Fibroblast of skin of scalp (primary cell): ENCODE measurements around the gene PUM2.

Experiments used
- DNase-seq: peaks from one replicate; pipeline ENCODE4 v3.0.0-alpha.2; 2013

Gene PUM2

DNA sequence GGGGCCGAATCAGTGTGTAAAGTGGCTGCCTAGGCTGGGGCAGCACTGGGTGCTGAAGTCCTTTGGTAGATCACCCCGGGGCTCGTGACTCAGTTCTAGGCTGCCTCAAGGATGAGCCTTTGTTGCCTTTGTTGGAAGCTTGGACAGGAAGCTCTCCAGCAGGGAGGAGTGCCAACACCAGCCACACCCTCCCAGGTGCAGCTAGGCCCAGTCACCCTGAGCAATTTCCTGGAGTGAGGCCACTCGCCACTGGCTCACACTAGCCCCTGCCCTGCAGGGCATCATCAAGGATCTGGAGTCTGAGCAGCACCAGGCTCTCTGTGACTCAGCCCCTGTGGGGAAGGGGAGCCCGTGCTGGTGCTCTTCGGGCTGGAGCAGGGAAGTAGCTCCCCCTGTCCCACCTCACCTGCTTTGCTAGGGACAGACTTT lies 119.0 kb downstream of the PUM2 start:
- peak; percentile 23 for DNase-seq

DNA sequence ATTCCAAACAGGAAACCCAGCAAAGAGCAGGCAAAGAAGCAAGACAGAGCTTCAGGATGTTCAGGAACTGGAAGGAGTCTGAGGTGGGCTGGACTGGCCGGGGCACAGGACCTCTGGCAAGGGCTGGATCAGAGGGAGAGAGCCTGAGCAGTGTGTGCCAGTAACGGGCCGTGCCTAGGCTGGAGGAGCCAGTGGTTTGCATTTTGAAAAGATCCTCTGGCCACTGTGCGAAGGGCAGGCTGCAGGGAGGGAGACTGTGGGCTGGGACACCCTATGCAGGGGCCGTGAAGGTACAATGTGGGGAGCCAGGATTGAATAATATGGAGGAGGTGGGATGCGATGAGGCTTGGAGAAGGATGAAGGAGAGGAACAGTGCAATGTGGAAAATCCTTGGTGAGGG lies 119.5 kb downstream of the PUM2 start:
- DNase-seq, result no peak

DNA sequence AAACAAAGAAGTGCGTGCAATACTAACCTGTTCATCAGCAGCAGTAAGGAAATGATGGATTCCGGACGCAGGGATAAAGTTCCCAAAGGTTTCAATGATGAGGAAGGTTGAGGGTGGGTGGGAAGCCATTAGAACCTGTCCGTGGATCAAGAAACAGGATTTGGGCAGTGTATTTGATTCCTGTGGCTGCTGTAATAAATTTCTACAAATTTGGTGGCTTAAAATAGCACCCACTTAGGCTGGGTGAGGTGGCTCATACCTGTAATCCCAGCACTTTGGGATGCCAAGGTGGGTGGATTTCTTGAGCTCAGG lies 120.6 kb downstream of the PUM2 start:
- DNase-seq, result no peak

DNA sequence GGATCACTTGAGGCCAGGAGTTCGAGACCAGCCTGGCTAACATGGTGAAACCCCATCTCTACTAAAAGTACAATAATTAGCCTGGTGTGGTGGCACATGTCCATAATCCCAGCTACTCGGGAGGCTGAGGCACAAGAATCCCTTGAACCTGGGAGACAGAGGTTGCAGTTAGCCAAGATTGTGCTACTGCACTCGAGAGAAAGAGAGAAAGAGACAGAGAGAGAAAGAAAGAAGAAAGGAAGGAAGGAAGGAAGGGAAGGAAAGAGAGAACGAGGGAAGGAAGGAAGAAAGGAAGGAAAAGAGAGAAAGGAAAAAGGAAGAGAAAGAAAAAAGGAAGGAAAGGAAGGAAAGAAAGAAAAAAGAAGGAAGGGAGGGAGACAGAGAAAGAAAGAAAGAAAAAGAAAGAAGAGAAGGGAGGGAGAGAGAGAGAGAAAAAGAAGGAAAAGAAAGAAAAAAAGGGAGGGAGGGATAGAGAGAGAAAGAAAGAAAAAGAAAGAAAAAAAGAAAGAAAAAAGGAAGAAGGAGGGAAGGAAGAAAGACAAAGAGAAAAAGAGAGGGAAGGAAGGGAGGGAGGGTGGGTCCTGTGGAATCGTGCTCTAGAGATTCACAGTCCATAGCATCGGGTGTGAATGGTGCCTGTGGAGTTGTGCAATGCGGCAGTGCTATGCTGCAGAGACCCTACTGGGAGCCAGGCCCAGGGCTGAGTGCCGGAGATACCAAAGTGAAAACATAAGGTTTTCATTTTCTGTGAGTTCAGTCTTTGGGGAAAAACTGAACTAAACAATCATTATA lies 121.1 kb downstream of the PUM2 start:
- DNase-seq, result peak; percentile 79

DNA sequence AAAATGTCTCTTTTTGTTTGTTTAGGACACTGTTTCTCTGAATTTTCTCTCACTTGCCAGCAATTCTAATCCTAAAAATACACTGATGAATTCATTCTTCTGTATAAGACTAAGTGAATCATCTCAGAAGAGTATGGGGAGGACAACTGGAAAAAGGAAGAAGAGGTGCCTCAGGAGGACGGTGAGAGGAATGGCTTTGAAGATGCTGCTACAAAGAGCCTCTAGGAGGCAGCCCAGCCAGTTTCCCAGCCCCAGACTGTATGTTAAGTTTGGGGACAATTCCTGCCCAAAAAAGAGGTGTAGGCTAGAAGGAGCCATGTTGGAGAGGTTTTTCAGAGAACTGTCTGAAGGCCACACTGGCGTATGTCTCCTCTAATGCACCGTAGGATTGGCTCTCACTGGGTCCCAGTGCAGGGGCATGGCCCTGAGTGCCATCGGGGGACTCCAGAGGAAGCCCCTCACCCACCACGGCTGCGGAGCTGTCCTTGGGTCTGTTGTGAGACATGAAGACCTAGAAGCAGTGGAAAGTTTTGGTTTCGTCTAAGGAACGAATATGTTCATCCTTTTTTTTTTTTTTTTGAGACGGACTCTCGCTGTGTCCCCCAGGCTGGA lies 122.6 kb downstream of the PUM2 start:
- DNase-seq, result no peak

DNA sequence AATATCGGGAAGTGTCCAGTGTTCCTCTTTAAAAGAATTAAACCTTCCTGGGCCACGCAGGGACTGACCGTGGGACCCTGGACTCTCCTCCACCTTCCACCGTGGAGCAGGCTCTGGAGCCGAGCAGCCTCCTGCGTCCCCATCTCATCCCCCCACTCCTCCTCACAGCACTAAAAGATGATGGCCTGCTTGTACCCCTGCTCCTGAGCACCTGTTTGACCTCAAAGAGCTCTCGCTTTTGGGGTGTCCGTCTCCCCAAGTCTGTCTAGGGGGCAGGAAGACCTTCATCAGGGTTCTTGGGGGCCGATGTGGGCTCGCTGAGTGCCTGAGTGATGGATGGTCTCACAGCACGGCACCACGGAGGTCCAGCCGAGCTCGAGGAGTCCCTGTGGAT lies 124.5 kb downstream of the PUM2 start:
- DNase-seq, result no peak

DNA sequence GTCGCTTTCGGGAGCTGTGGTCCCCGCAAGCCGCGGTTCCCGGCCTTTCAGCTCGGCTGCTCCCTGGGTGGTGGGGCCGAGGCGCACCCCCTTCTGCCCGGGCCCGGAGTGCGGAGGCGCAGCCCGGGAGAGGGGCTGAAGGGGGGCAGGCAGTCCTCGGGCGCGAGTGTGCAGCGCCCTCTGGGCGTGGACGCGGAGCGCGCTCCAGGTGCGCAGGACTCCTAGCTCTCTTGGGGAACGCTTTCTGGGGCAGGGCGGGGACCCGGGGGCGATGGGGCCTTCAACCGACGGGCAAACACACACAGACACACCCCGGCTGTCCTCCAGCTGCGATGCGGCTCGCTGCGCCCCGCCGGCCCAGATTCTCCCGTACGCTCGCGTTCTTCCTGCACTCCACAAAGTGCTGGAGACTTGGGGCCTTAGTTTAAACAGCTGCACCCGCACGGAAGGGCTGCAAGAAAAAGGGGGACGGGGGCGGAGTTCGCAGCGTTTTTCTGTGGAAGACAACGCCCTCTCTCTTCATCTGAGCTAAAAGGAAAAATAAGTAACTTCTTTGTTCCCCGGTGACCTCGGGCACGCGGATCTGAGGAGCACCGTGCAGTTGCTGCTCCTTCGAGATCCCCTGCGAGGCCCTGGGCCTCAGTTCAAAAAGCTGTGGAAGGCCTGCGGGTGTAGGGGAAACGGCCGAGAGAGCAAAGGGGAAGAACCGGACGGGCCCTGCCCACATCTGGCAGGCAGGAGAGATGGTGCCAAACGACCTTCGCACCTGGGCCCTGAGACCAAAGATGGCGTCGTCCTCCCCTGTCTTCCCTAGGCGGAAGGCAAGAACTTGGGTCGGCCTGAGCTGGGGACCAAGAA lies 125.1 kb downstream of the PUM2 start:
- DNase-seq, result peak; percentile 48

DNA sequence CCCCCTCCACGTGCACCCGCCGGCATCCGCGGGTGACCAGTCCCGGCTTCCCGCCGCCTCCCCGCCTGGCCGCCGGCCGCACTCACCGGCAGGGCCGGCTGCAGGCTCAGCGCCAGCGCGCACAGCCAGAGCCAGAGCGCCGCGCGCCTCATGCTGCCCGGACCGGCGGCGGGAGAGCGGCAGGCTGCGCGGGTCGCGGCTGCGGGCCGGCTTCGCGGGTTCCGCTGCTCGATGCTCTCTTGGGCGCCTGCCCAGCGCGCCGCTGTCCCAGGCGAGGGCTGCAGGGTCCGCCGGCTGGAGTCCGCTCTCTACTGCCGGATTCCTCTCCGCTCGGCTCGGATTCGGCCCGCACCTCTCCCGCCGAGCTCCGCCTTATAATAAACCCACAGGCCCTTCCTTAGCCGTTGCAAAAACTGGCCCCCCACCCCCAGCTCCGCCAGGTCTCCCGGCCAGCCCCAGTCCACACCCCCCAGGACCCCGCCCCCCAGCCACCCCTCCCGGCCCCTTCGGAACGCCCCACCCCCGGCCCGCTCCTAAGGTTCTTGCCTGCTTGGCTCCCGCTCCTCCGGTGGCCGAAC lies 125.8 kb downstream of the PUM2 start, which contains the start of gene SDC1:
Gene SDC1, minus strand, starts transcription at position 415 of the 578 bp plus-strand sequence. Its CDS starts 263 bp downstream, at position 152.
- peak; percentile 50 for DNase-seq

DNA sequence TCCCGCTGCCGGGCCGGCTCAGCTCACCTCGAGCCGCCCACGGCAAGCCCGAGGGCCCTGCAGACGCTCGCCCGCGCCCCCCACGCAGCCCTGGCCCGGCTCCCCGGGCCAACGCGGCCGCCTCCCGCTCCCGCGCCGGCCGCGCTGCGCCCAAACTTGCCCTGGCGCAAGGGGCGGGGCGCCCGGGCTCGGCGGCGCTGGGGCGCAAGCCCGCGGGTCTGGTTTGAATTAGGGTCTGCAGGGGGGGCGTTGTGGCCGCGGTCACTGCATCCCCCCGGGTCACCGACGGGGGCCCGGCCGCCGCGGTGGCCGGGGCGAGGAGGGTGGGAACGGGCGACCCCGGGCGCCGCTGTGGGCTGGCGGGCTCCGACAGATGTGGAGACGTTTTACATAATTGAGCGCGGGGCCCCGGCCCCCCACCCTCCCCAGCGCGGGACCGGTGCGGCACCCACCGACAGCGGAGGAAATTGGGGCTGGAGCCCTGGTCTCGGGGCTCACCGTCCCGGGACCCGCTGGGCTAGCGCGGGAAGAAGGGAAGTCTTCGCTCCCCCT lies 126.4 kb downstream of the PUM2 start:
- DNase-seq, result no peak

DNA sequence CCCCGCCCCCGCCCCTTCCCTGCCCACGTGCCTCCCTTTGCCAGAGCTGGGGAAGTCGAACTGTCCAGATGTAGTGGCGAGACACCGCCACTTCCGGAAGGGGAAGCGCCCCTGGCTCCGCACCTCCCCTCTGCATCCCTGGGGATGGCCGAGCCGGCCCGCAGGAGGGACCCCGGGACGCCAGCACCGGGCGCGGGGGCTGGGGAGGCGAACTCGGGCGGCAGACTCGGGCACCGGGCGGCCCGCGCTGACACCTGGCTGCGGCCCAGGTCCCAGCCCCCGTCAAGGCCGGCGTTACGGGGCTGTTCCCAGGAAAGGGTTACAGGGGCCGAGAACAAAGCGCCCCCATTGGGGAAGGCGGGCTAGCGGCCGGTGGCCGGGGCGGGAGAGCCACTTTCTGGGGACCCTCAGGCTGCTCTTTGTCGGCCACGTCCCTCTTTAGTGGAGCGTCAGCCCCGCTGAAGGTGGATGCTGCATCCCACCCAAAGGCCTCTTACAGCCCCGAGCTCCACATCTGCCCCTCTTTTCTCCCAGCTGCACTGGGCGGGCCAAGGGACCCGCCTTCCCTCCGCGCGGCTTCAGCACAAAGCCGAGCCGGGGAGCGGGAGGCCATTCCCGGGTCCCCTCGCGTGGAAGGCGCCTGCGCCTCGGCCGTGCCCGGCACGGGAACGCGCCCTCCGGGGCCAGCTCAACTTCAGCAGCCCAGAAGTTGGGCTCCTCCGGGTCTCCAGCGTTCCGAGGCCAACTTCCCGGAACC lies 127.1 kb downstream of the PUM2 start:
- DNase-seq, result peak; percentile 41

DNA sequence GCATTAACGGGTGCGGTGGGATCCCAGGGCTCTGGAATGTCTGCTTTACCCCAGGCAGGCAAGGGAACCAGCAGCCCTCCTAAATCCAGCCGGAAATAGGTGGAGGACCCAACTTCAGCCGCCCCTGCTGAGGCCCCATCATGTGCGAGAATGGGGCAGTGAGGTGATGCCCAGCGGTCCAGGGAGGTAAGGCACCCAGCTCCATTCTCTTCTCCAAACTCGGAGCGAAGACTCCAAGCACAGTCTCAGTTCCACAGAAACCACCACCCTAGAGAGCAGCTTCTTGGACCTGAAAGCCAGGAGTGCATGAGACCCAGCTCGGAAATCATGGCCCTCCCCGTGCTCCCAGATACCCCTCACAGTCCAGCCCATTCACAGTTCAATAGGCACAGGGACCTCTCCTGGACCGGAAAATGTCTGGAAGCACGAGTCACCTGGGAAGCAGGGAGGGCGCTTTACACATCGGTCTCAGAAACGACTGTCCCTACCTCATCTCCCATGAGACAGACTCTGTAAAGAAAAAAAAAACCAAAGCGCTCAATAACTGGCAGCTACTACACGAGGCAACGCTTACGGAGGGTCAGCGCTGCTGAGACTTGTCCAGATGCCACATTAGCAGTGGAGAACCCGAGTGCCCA lies 127.8 kb downstream of the PUM2 start:
- no peak for DNase-seq

DNA sequence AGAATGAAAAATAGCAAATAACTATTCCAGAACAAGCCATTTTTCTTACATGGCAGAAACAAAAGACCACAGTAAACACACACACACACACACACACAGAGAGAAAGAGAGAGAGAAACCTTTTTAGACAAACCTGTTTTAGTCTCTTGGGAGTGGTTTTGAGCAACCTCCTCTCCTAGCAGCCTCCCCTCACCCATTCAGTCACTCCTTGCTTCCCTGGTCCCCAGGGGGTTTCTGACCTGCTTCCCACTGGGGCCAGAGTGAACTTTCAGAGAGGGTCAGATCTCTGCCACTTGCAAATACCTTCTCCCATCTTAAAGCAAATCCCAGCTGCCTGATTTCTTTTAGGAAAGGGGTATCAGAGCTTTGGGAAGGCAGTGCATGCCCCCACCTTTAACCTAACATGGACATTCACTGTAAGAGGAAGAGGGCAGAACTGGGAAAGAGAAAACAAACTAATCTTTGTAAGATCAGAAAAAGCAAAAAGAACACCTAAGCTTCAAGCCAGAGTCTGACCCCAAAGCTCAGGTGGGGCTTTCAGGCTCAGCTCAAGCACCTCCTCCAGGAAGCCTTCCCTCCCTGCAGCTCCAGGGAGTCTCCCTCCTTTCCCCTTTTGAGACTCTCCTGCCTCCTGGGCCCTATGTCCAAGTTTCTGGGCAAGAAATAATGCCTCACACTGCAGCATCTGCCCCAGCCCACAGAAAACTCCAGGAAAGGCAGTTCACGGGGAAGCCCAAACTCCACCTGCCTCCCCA lies 128.5 kb downstream of the PUM2 start:
- no peak for DNase-seq

DNA sequence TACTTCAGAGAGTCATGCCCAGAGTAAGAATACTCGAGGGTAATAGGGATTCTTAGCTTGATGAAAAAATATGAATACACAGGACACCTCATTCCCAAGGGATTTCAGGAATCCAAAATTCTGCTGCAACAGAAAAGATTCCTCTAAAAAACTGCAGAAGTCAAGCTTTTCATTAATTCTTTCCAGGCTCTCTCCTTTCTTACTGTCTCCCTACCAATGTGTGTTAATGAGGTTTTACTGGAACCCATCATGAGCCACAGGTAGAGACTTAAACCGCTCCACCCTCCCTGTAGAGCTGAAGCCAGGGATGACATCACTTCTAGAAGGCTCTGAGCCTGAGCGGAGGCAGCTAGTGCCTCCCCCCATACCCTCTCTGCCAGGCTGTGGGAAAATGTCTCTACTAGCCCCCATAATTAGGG lies 129.1 kb downstream of the PUM2 start:
- DNase-seq, result peak; percentile 94

DNA sequence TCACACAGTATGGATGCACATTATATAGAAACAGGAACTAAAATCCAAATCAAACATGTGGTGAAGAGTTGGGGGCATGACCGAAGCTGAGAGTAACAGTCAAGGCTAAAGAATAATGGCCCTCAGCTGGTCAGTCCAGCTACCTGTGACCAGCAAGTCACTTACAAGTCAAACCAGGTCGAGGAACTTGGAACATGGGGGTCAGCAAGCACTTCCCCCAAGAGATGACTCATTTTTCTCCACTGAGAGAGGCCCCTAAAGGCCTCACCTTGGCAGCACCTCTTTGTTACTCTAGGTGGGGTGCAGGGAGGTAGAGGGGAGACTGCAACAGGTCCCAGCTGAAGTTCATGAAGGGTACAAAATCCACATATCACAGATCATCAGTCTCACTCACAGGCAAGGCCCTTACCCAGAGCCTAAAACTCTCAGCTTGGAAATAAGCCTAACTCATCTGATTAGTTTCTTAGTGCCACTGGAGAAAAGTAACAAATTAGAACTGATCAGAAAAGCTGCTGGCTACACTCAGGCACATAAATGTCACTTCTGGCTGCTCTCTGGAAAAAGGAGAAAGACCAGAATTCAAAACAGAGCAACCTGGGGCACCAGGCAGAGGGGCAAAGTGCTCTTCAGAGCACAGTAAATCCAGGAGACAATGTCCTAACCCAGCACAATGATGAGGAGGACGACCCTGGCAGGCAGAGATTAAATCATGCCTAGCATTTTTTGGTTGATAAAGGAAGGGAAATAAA lies 129.7 kb downstream of the PUM2 start:
- DNase-seq, result no peak

DNA sequence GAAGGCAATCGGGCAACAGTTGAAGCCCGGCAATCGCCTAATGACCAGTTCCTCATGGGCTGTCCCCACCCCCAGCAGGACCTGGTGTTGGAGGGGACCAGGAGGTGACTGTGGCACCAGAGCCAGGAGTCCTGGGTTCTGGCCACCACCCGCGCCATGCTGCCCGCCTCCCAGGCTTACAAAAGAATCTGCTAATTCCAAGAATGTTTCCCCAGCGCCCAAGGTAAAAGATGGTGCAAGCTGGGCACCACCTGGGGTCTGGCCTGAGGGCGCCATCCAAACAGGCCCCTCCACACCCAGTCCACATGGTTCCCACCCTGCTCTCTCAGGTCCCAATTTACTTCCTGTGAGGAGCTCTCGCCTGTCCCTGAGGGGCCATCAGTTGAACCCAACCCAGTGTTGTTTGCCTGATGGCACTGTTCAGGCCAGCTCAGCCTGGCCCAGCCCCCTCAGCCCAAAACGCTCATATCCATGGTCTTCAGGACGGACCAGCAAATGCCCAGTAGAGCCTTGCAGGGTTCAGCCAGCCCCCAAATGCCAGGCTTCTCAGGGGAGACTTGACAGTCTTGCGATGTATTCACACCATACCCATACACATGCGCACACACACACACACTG lies 130.8 kb downstream of the PUM2 start:
- no peak for DNase-seq

DNA sequence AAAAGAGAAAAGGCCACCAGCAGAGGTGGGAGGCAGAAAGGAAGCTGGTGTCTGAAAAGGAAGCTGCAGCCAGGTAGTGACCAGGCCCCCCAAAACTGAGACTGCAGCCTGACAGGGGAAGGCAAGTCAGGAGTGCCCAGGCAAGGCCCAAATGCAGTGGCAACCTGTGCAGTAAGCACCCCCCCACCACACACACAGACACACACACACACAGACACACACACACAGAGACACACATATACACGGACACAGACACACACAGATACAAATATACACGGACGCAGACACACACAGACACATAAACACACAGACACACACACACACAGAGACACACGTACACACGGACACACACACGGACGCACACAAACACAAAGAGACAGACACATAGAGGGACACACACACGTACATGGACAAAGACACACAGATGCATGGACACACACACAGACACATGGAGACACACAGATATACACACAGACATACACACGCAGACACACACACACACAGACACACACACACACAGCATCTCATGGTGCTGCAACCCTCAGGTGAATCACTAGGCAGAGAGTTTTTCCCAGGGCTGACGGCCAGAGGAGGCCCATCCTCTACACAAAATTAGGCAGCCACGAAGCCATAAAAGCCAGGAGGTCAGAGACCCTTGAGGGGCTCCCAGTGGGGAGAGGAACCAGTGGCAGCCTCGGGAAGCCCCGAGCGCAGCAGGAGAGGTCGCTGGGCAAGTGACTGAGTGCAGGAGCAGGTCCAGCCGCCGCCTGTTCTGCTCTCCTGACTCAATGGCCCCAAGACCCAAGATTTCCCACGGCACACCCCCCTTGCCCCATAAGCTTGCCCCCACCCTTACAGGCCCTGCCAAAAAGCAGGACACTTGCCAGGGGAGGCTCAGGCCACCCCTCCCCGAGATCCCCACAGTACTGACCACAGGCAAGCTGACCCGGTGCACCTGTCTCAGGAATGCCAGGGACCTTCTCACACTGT lies 132.0 kb downstream of the PUM2 start:
- no peak for DNase-seq

DNA sequence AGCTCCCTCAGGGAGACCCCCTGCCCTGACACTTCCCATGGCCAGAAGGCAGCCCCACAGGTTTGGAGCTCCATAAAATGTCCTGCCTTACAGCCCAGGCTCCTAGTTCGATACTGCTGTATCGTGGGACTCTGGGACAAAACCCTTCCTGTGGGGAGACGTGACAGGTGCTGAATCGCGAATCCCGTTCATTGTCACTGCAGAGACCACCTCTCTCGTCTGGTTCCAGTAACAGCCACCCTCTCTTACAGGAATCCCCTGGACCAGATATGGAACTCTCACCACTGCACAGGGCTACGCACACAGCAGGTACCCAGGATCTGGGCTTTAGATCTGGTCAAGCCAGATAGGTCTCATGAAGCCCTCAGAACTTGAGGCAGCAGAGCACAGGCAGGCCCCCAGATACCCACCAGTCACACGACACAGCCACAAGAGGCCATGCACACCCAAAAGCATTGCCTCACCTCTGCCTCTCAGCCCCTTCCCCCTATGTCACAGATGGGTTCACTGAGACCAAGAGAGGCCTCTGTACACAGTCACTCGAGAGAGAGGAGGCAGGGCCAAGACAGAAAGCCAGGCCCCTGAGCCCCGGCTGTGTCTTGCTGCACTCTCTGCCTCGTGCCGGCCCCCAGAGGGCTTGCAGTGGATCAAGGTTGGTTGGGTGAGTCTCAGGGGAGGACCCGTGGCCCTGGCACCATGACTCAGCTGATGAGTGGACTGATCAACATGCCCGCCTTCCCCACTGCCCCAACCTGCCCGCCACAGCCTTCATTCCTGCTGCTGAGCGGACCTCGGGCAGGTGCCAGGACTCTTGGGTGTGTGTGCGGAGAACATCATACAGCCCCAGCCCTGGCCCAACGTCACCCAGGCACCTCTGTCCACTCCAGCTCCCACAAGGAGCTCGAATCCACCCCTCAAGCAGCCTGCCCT lies 133.3 kb downstream of the PUM2 start:
- DNase-seq, result peak; percentile 20
